Neural cell (in vitro differentiated cells): ENCODE results near the gene TMEM117. TPM values are rescaled to one million over a fixed set of nuclear protein-coding genes. Genes with fewer than 3 reads are reported as not detected.

Experiments
- H2AFZ ChIP-seq: fragments of 200-600, 300-800 bp; sonication (generic), shearing (Covaris generic); 2 replicates; pipeline ENCODE4 v1.6.0; 2014; ENCODE audit warnings: low read depth, mild to moderate bottlenecking, antibody characterized with exemption, low read length, moderate library complexity
- H3F3A ChIP-seq: fragments of 200-600 bp; shearing (Covaris generic); 2 replicates; pipeline ENCODE4 v1.6.1; 2016; ENCODE audit warnings: mild to moderate bottlenecking, moderate library complexity, mixed read lengths, antibody characterized with exemption, low read length; ENCODE audit not compliant: insufficient read depth, poor library complexity, severe bottlenecking
- H3K27ac ChIP-seq: fragments of 200-600, 300-800 bp; sonication (generic), shearing (Covaris generic); 2 replicates; pipeline ENCODE4 v1.5.1; 2014; ENCODE audit warnings: mild to moderate bottlenecking, low read length, moderate library complexity
- H3K27me3 ChIP-seq: fragments of 300-800, 200-600 bp; sonication (generic), shearing (Covaris generic); 2 replicates; pipeline ENCODE4 v1.6.0; 2014; ENCODE audit warnings: mild to moderate bottlenecking, low read depth, low read length, moderate library complexity; ENCODE audit not compliant: insufficient read depth
- H3K36me3 ChIP-seq: fragments of 300-800, 200-600 bp; sonication (generic), shearing (Covaris generic); 2 replicates; pipeline ENCODE4 v1.5.1; 2014; ENCODE audit warnings: mild to moderate bottlenecking, antibody characterized with exemption, low read length, moderate library complexity; ENCODE audit not compliant: insufficient read depth
- H3K4me2 ChIP-seq: fragments of 300-800, 200-600 bp; sonication (generic), shearing (Covaris generic); 2 replicates; pipeline ENCODE4 v1.6.0; 2014; ENCODE audit warnings: mild to moderate bottlenecking, low read length
- H3K4me3 ChIP-seq: fragments of 300-800, 200-600 bp; sonication (generic), shearing (Covaris generic); 2 replicates; pipeline ENCODE4 v1.5.1; 2014; ENCODE audit warnings: mild to moderate bottlenecking, low read length, moderate library complexity
- H3K79me2 ChIP-seq: fragments of 200-600 bp; shearing (Covaris generic); replicated peaks from 2 replicates; pipeline ENCODE4 v1.6.0; 2014; ENCODE audit warnings: mild to moderate bottlenecking, low read length, moderate library complexity; ENCODE audit not compliant: insufficient read depth
- H3K9ac ChIP-seq: fragments of 300-800, 200-600 bp; sonication (generic), shearing (Covaris generic); 2 replicates; pipeline ENCODE4 v1.6.1; 2016; ENCODE audit warnings: mild to moderate bottlenecking, low read length, mixed read lengths
- H3K9me2 ChIP-seq: fragments of 200-600 bp; shearing (Covaris generic); 2 replicates; pipeline ENCODE4 v1.6.1; 2016; ENCODE audit warnings: mild to moderate bottlenecking, low read length, mixed read lengths; ENCODE audit not compliant: insufficient read depth
- H3K9me3 ChIP-seq: fragments of 200-600, 300-800 bp; sonication (generic), shearing (Covaris generic); 2 replicates; pipeline ENCODE4 v1.6.1; 2016; ENCODE audit warnings: mild to moderate bottlenecking, mixed run types, low read length, moderate library complexity, mixed read lengths
- H4K20me1 ChIP-seq: fragments of 200-600 bp; shearing (Covaris generic); 2 replicates; pipeline ENCODE4 v1.6.1; 2016; ENCODE audit warnings: mild to moderate bottlenecking, mixed run types; ENCODE audit not compliant: insufficient read depth
- EP300 ChIP-seq: fragments of 450-650 bp; conservative IDR thresholded peaks from 2 replicates; pipeline ENCODE4 v1.6.1; 2014; ENCODE audit warnings: antibody characterized with exemption, mild to moderate bottlenecking, moderate library complexity; ENCODE audit not compliant: poor library complexity, severe bottlenecking
- EZH2 ChIP-seq: fragments of 200-600, 300-800 bp; shearing (Covaris generic), sonication (generic); IDR thresholded peaks from 2 replicates; pipeline ENCODE4 v1.6.1; 2014; ENCODE audit warnings: antibody characterized with exemption, low read length, borderline replicate concordance, mild to moderate bottlenecking; ENCODE audit not compliant: insufficient read depth, poor library complexity, severe bottlenecking
- MXI1 ChIP-seq: fragments of 450-650 bp; conservative IDR thresholded peaks from 2 replicates; pipeline ENCODE4 v1.6.1; 2014; ENCODE audit warnings: antibody characterized with exemption, mild to moderate bottlenecking; ENCODE audit not compliant: poor library complexity, severe bottlenecking
- POLR2AphosphoS5 ChIP-seq: IDR thresholded peaks from 2 replicates; pipeline ENCODE4 v1.6.1; 2012
- RAD21 ChIP-seq: fragments of 450-650 bp; conservative IDR thresholded peaks from 2 replicates; pipeline ENCODE4 v1.6.1; 2014; ENCODE audit warnings: antibody characterized with exemption, mild to moderate bottlenecking, moderate library complexity
- SMC3 ChIP-seq: fragments of 450-650 bp; conservative IDR thresholded peaks from 2 replicates; pipeline ENCODE4 v1.6.1; 2014; ENCODE audit warnings: antibody characterized with exemption, mild to moderate bottlenecking, moderate library complexity; ENCODE audit not compliant: poor library complexity
- TAF1 ChIP-seq: IDR thresholded peaks from 2 replicates; pipeline ENCODE4 v1.6.1; 2012; ENCODE audit warnings: low read depth
- polyA plus RNA-seq: library from polyadenylated mRNA; depleted of rRNA; stranded (reverse); fragments of >200 nt; gene quantifications from 2 replicates; pipeline ENCODE4 v1.2.3, GENCODE V29; 2014
- TF ChIP-seq, protein P1 (sequence below): IDR thresholded peaks from 2 replicates; pipeline ENCODE4 v1.6.1; 2012; ENCODE audit warnings: borderline replicate concordance
- TF ChIP-seq, protein P2 (sequence below): fragments of 450-650 bp; IDR thresholded peaks from 2 replicates; pipeline ENCODE4 v1.5.1; 2014; ENCODE audit warnings: antibody characterized with exemption, mild to moderate bottlenecking, moderate library complexity; ENCODE audit not compliant: poor library complexity, severe bottlenecking

TMEM117 gene
- polyA plus RNA-seq, 1 donor from 2014 or later: 5.3 TPM

DNA sequence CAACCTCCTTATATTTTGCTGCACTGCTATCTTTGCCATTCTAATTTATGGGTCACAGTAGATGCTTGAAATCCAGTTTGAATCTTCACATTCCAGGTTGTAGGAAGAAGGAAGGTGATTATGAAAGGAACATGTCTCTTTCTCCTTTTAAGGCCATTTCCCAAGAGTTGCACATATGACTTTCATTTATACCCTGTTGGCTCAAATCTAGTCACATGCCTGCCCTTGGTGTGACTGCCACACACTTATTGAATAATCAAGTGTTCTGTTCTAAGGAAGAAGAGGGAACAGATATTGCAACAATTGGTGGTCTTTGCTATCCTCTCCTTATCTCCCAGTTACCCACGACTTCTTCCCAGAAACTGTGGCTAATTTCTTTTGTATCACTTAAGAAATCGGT is 404.3 kb downstream of the TMEM117 start:
- Histone ChIP-seq H3K9me3 (no peaks in the 10 kb centered on the region), H3K9ac (no peak overlapping the region), H3K27ac (no peak overlapping the region), H4K20me1 (no peaks in the 10 kb centered on the region), H3K79me2 (no peaks in the 10 kb centered on the region), H3K27me3 (no peaks in the 10 kb centered on the region), H3K36me3 (no peaks in the 10 kb centered on the region), H3K4me2 (no peak overlapping the region), H3F3A (no peaks in the 10 kb centered on the region), H2AFZ (no peak overlapping the region), H3K4me3 (no peak overlapping the region), H3K9me2 (no peaks in the 10 kb centered on the region)
- TF ChIP-seq, protein P1, sequence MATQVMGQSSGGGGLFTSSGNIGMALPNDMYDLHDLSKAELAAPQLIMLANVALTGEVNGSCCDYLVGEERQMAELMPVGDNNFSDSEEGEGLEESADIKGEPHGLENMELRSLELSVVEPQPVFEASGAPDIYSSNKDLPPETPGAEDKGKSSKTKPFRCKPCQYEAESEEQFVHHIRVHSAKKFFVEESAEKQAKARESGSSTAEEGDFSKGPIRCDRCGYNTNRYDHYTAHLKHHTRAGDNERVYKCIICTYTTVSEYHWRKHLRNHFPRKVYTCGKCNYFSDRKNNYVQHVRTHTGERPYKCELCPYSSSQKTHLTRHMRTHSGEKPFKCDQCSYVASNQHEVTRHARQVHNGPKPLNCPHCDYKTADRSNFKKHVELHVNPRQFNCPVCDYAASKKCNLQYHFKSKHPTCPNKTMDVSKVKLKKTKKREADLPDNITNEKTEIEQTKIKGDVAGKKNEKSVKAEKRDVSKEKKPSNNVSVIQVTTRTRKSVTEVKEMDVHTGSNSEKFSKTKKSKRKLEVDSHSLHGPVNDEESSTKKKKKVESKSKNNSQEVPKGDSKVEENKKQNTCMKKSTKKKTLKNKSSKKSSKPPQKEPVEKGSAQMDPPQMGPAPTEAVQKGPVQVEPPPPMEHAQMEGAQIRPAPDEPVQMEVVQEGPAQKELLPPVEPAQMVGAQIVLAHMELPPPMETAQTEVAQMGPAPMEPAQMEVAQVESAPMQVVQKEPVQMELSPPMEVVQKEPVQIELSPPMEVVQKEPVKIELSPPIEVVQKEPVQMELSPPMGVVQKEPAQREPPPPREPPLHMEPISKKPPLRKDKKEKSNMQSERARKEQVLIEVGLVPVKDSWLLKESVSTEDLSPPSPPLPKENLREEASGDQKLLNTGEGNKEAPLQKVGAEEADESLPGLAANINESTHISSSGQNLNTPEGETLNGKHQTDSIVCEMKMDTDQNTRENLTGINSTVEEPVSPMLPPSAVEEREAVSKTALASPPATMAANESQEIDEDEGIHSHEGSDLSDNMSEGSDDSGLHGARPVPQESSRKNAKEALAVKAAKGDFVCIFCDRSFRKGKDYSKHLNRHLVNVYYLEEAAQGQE: no peak
- TF ChIP-seq MXI1 (no peak), POLR2AphosphoS5 (no peak), SMC3 (no peak), TAF1 (no peak), EP300 (no peak), RAD21 (no peak), EZH2 (no peak)
- TF ChIP-seq, protein P2, sequence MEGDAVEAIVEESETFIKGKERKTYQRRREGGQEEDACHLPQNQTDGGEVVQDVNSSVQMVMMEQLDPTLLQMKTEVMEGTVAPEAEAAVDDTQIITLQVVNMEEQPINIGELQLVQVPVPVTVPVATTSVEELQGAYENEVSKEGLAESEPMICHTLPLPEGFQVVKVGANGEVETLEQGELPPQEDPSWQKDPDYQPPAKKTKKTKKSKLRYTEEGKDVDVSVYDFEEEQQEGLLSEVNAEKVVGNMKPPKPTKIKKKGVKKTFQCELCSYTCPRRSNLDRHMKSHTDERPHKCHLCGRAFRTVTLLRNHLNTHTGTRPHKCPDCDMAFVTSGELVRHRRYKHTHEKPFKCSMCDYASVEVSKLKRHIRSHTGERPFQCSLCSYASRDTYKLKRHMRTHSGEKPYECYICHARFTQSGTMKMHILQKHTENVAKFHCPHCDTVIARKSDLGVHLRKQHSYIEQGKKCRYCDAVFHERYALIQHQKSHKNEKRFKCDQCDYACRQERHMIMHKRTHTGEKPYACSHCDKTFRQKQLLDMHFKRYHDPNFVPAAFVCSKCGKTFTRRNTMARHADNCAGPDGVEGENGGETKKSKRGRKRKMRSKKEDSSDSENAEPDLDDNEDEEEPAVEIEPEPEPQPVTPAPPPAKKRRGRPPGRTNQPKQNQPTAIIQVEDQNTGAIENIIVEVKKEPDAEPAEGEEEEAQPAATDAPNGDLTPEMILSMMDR: no peak

- H3K36me3 ChIP-seq: no peaks in the 10 kb centered on the region
- no peak overlapping the region for H3K9ac ChIP-seq
- no peaks in the 10 kb centered on the region for H3F3A ChIP-seq
- H4K20me1 ChIP-seq: no peaks in the 10 kb centered on the region
- H2AFZ ChIP-seq: no peak overlapping the region
- H3K79me2 ChIP-seq: no peaks in the 10 kb centered on the region
- no peaks in the 10 kb centered on the region for H3K9me2 ChIP-seq
- TF ChIP-seq TAF1 (no peak), RAD21 (no peak), MXI1 (no peak), SMC3 (no peak), EZH2 (no peak), POLR2AphosphoS5 (no peak), EP300 (no peak)
- TF ChIP-seq, protein P2: no peak
- TF ChIP-seq, protein P1: no peak
- no peak overlapping the region for H3K27ac ChIP-seq
- no peak overlapping the region for H3K4me3 ChIP-seq
- H3K27me3 ChIP-seq: no peaks in the 10 kb centered on the region
- H3K9me3 ChIP-seq: no peaks in the 10 kb centered on the region
- no peak overlapping the region for H3K4me2 ChIP-seq
These were observed 410.1 kb downstream of the TMEM117 start for GRCh38 chr12:44245932-44246331.
